D721Med (cell line): ENCODE results near the gene CPEB4.

Experiments used
- DNase-seq: peaks from one replicate; pipeline ENCODE4 v3.0.0; 2011; ENCODE audit warnings: low spot score; ENCODE audit not compliant: insufficient read length
- FAIRE-seq: peaks from 2 replicates; lab custom pipeline; 2011; peaks lifted over from hg19 to GRCh38; lab: Jason Lieb, UNC
- CTCF ChIP-seq: IDR thresholded peaks from 2 replicates; pipeline ENCODE4 v1.5.1; 2012; ENCODE audit warnings: mild to moderate bottlenecking, control low read depth; ENCODE audit not compliant: insufficient read depth; ENCODE audit errors: missing control alignments

The CPEB4 gene

GRCh38 chr5:173961418-173961817 lies 73.3 kb downstream of the CPEB4 start:
- no peak for FAIRE-seq

GRCh38 chr5:173962436-173962972 lies 74.4 kb downstream of the CPEB4 start:
- TF ChIP-seq CTCF = no peak
- DNase-seq (no peak), FAIRE-seq (no peak)

More at GRCh38 chr5:173961418-173961817, 73.3 kb downstream of the CPEB4 start:
- no peak for TF ChIP-seq CTCF
- no peak for DNase-seq

GRCh38 chr5:173963182-173963838 lies 75.2 kb downstream of the CPEB4 start:
- TF ChIP-seq CTCF = no peak
- FAIRE-seq (no peak), DNase-seq (no peak)

GRCh38 chr5:173963867-173964441 lies 75.8 kb downstream of the CPEB4 start:
- no peak for DNase-seq
- FAIRE-seq = no peak
- no peak for TF ChIP-seq CTCF

GRCh38 chr5:173964506-173964905 lies 76.4 kb downstream of the CPEB4 start:
- DNase-seq = no peak
- FAIRE-seq = no peak
- no peak for TF ChIP-seq CTCF

GRCh38 chr5:173967241-173967640 lies 79.1 kb downstream of the CPEB4 start:
- TF ChIP-seq CTCF = no peak
- no peak for DNase-seq
- no peak for FAIRE-seq

- FAIRE-seq (no peak), DNase-seq (no peak)
- TF ChIP-seq CTCF = no peak
Observed at GRCh38 chr5:173968154-173968797, 80.1 kb downstream of the CPEB4 start.
